Measurements from ENCODE around the gene FGFBP1. TPM values are rescaled to one million over a fixed set of nuclear protein-coding genes. Genes with fewer than 3 reads are reported as not detected.

FGFBP1 gene
- total RNA-seq (not detected in 2 replicates), polyA plus RNA-seq (not detected in 2 replicates), polyA minus RNA-seq (not detected in 2 replicates)
- not detected for total RNA-seq (2013)

DNA sequence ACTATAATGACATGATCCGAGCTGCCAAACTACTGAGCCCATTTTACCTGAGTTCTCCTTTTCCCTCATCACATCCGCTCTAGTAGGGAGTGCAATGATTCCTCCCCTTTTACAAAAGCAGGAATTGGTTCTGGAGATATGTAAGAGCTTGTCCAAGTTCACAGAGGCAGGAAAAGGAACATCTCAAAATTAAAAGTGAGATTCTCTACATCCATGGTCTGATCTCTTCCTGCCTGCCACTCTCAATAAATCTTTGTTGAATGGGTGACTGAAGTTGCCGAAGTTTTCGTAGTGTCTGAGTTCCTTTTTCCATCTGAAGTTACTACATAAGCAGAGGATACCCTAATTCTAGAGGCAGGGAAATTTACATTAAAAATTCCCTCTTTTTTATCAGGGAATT, at the start of gene FGFBP1:
Gene FGFBP1, minus strand, starts transcription at position 101 of the 400 bp plus-strand sequence. CDS start 2,108 bp downstream, outside the sequence.
- ATAC-seq (ENCODE audit: low read depth) (no peak), DNase-seq (no peak)
- Mint-ChIP-seq H3K4me3 (no peak within 1 kb of the TSS), H3K27me3 (peaks cover 10% of the 10 kb centered on the region), H3K9me3 (ENCODE audit: insufficient read depth) (no peaks in the 10 kb centered on the region), H3K27ac (no peak within 1 kb of the TSS), H3K4me1 (peaks cover under 1% of the 10 kb centered on the region)
- intact Hi-C loops (cut with micrococcal nuclease): no loop called here
- Histone ChIP-seq H3K4me2 (replicated peaks; ENCODE audit: low read depth, low read length, poor library complexity, severe bottlenecking) (no peak within 1 kb of the TSS), H3K27ac (ENCODE audit: low read length in 2 of 2) (no peak within 1 kb of the TSS), H3K9ac (ENCODE audit: low read length) (no peak within 1 kb of the TSS), H3K4me3 (ENCODE audit: control extremely low read depth in 1 of 5, extremely low read depth in 1 of 5, insufficient read depth in 1 of 5, low read depth in 2 of 5, low read length in 4 of 5) (no peak within 1 kb of the TSS), H3K9me3 (ENCODE audit: control extremely low read depth in 1 of 3, control insufficient read depth in 2 of 3, insufficient read depth in 1 of 3, low read length in 2 of 3) (no peaks in the 10 kb centered on the region), H3K36me3 (replicated peaks in 1 of 2; ENCODE audit: control extremely low read depth in 1 of 2, control insufficient read depth in 1 of 2, extremely low read depth in 1 of 2, insufficient read depth in 2 of 2, low read length in 1 of 2) (no peaks in the 10 kb centered on the region), H3K79me2 (ENCODE audit: control insufficient read depth, insufficient read depth, low read length) (no peaks in the 10 kb centered on the region), H3K4me1 (ENCODE audit: control insufficient read depth in 2 of 2, insufficient read depth in 2 of 2, low read length in 2 of 2) (no peaks in the 10 kb centered on the region), H3K27me3 (replicated peaks in 1 of 4; ENCODE audit: control extremely low read depth in 1 of 4, control insufficient read depth in 3 of 4, insufficient read depth in 4 of 4, low read length in 3 of 4) (peaks cover 0 to 2% (median 0%) of the 10 kb centered on the region in 4 experiments), H4K20me1 (ENCODE audit: control insufficient read depth, insufficient read depth, low read length, poor library complexity, severe bottlenecking) (no peaks in the 10 kb centered on the region), H2AFZ (ENCODE audit: insufficient read depth, low read depth, low read length, poor library complexity, severe bottlenecking) (no peak within 1 kb of the TSS)
- no CpG with 5 or more reads among the region's 4 CpGs for WGBS (ENCODE audit: insufficient coverage)
- POLR2A ChIA-PET: no interaction called here
- no peak for TF ChIP-seq EZH2 (IDR thresholded peaks at IDR 0.05; ENCODE audit: borderline replicate concordance, insufficient read depth, low read depth, low read length, poor library complexity, severe bottlenecking)
- TF ChIP-seq, protein P1, sequence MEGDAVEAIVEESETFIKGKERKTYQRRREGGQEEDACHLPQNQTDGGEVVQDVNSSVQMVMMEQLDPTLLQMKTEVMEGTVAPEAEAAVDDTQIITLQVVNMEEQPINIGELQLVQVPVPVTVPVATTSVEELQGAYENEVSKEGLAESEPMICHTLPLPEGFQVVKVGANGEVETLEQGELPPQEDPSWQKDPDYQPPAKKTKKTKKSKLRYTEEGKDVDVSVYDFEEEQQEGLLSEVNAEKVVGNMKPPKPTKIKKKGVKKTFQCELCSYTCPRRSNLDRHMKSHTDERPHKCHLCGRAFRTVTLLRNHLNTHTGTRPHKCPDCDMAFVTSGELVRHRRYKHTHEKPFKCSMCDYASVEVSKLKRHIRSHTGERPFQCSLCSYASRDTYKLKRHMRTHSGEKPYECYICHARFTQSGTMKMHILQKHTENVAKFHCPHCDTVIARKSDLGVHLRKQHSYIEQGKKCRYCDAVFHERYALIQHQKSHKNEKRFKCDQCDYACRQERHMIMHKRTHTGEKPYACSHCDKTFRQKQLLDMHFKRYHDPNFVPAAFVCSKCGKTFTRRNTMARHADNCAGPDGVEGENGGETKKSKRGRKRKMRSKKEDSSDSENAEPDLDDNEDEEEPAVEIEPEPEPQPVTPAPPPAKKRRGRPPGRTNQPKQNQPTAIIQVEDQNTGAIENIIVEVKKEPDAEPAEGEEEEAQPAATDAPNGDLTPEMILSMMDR (IDR thresholded peaks at IDR 0.05): no peak
- CTCF ChIA-PET: no interaction called here

DNA sequence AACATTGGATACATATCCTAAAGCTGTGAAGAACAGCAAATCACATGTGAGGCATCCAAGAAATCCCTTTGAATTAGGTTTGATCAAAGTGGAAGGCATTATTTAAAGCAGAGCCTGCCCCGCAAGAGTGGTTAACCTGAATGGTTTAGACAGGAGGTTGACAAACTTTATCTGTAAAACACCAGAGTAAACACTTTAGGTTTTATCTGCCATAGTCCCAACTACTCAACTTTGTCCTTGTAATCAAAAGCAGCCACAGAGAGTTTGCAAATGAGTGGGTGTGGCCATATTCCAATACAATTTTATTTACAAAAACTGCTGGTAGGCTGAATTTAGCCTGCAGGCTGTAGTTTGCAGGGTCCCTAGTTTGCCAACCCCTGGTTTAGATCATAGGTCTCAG, 49.7 kb upstream of the FGFBP1 start:
- H3K4me2 ChIP-seq (replicated peaks; ENCODE audit: low read depth, low read length, poor library complexity, severe bottlenecking): no peak overlapping the region
- WGBS (ENCODE audit: insufficient coverage): no CpG with 5 or more reads among the region's 1 CpG
- no peaks in the 10 kb centered on the region for H3K4me1 ChIP-seq (ENCODE audit: control insufficient read depth in 2 of 2, insufficient read depth in 2 of 2, low read length in 2 of 2)
- H2AFZ ChIP-seq (ENCODE audit: insufficient read depth, low read depth, low read length, poor library complexity, severe bottlenecking): no peak overlapping the region
- CTCF ChIA-PET: no interaction called here
- H3K4me3 ChIP-seq (ENCODE audit: control extremely low read depth in 1 of 5, extremely low read depth in 1 of 5, insufficient read depth in 1 of 5, low read depth in 2 of 5, low read length in 4 of 5): no peak overlapping the region
- no peaks in the 10 kb centered on the region for H3K9me3 ChIP-seq (ENCODE audit: control extremely low read depth in 1 of 3, control insufficient read depth in 2 of 3, insufficient read depth in 1 of 3, low read length in 2 of 3)
- Mint-ChIP-seq H3K4me1 (no peaks in the 10 kb centered on the region), H3K4me3 (no peak overlapping the region), H3K27me3 (peaks cover 2% of the 10 kb centered on the region), H3K27ac (no peak overlapping the region), H3K9me3 (ENCODE audit: insufficient read depth) (no peaks in the 10 kb centered on the region)
- POLR2A ChIA-PET: no interaction called here
- TF ChIP-seq, protein P1 (IDR thresholded peaks at IDR 0.05): no peak
- TF ChIP-seq EZH2 (IDR thresholded peaks at IDR 0.05; ENCODE audit: borderline replicate concordance, insufficient read depth, low read depth, low read length, poor library complexity, severe bottlenecking): no peak
- intact Hi-C loops (cut with micrococcal nuclease): no loop called here
- H3K36me3 ChIP-seq (replicated peaks in 1 of 2; ENCODE audit: control extremely low read depth in 1 of 2, control insufficient read depth in 1 of 2, extremely low read depth in 1 of 2, insufficient read depth in 2 of 2, low read length in 1 of 2): no peaks in the 10 kb centered on the region
- H3K9ac ChIP-seq (ENCODE audit: low read length): no peak overlapping the region
- ATAC-seq (ENCODE audit: low read depth): no peak
- H3K27ac ChIP-seq (ENCODE audit: low read length in 2 of 2): no peak overlapping the region
- H4K20me1 ChIP-seq (ENCODE audit: control insufficient read depth, insufficient read depth, low read length, poor library complexity, severe bottlenecking): no peaks in the 10 kb centered on the region
- H3K27me3 ChIP-seq (replicated peaks in 1 of 4; ENCODE audit: control extremely low read depth in 1 of 4, control insufficient read depth in 3 of 4, insufficient read depth in 4 of 4, low read length in 3 of 4): no peaks in the 10 kb centered on the region
- no peak for DNase-seq
- no peaks in the 10 kb centered on the region for H3K79me2 ChIP-seq (ENCODE audit: control insufficient read depth, insufficient read depth, low read length)
